A375 (cell line): ENCODE measurements around the gene AGFG2. TPM values are rescaled to one million over a fixed set of nuclear protein-coding genes. Genes with fewer than 3 reads are reported as not detected.

Experiments
- small RNA-seq: library from RNA; depleted of rRNA; stranded (forward); fragments of <200 nt; gene quantifications from one replicate; pipeline ENCODE3, GENCODE V24; 2014
- total RNA-seq: library from RNA; depleted of rRNA; stranded (reverse); fragments of >200 nt; shearing (Covaris generic); gene quantifications from 2 replicates; pipeline ENCODE4 v1.2.3, GENCODE V29; 2014; rRNA removed

The AGFG2 gene
- 6.7 and 12.5 TPM in 2 replicates for total RNA-seq

DNA sequence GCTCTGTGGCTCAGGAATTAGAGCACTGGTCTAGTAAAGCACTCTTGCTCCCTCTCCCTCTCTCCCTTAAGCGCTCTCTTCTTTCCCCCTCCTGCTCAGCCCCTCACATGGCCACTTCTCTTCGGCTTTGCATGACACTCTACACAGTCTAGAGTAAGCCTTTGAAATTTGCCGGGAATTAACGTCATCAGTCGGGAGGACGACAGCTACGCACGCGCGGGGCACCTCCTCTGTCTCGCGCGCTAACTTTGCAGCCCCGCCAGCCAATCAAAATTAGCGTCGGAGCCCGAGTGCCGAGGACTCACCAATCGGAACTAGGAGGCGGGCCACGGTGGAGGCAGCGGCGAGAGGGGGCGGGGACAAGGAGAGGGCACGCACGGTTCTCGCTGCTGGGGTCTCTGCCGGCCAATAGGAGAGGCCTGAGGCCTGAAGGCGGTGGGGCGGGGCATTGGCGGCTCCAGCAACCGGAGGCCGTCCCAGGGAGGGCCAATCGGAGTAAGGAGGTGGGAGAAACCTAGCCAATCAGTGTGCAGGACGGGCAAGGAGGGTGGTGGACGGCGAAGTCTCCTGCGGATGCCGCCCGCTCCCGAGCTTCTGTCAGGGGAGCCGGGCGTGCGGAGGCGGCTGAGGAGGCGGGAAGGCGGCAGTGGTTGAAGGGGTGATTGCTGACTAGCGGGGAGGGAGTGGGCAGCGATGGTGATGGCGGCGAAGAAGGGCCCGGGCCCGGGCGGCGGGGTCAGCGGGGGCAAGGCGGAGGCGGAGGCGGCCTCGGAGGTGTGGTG is at the start of gene AGFG2:
TSS of gene AGFG2 (plus strand) at position 550 of the 782 bp plus-strand sequence. CDS start at position 694, 144 bp downstream.

DNA sequence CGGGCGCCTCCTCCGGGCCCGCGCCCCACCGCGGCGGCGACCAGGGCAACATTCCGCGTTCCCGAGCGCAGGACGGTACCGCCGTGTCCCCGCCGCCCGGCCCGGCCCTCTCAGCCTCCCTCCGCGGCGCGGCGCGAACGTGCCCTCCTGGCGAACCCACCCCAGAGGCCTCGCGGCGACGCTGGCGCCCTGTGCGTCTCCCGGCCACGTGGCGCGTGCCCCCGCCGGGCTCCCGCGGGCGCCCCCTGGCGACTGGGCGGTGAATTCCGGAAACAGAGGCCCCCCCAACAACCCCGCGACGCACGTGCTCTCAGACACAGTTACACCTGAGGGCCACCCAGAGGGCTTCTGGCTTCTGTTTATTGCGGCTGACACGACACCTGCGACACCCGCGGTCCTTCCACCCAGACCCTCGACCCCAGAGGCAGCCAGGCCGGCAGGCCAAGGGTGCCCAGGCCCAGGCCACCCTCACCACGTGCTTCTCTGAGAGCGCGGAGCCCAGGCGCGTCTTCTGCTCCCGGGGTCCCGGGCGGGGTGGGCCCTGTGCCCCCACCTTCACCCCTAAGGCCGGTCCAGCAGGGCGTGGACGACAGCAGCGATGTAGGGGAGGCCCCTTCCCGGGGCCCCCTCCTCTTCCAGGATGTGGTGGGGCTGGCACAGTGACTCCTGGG is 34.8 kb downstream of the AGFG2 start, which contains the start of gene SAP25:
TSS of gene SAP25 (minus strand) at position 210 of the 671 bp plus-strand sequence. CDS start at position 52, 158 bp downstream.

DNA sequence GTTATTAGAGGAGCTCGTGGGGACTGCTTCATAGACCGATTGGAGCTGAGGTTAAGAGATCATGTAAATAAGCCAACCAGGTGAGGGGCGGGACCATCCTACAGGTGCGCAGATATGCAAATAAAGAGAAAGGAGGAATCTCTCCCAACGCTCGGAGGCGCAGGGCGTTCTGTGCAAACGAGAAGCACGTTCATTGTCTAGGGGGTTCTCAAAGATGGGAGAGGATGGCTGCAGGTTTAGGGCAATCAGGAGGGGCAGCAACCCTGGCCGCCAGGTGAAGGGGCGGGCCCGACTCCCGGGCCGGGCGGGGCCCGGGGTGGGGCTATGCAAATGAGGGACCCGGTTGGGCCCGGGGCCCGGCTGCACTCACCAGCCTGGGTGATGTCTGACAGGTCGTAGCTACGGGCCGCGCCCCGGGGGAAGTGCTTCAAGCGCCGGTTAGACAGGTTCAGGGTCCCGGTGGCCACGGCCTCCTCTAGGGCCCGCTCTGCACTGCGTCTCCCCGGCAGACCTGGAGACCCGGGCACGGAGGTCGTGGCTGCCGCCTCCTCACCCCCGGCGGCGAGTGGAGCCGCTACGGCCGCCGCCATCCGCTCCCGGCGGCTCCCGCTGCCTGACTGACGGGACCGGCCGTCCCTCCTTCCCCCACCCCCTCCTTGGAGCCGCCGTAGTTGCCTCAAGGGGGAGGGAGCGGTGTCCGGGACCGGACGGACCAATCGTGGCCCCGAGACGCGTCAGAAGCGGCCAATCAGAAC is 46.7 kb downstream of the AGFG2 start, which contains the start of gene LRCH4:
TSS of gene LRCH4 (minus strand) at position 619 of the 755 bp plus-strand sequence. CDS start at position 590, 29 bp downstream.

GRCh38 chr7:100586266-100587025 is 47.4 kb downstream of the AGFG2 start, which contains the start of gene FBXO24:
TSS of gene FBXO24 (plus strand) at chr7:100586328. CDS start at chr7:100586626, 298 bp downstream.

DNA sequence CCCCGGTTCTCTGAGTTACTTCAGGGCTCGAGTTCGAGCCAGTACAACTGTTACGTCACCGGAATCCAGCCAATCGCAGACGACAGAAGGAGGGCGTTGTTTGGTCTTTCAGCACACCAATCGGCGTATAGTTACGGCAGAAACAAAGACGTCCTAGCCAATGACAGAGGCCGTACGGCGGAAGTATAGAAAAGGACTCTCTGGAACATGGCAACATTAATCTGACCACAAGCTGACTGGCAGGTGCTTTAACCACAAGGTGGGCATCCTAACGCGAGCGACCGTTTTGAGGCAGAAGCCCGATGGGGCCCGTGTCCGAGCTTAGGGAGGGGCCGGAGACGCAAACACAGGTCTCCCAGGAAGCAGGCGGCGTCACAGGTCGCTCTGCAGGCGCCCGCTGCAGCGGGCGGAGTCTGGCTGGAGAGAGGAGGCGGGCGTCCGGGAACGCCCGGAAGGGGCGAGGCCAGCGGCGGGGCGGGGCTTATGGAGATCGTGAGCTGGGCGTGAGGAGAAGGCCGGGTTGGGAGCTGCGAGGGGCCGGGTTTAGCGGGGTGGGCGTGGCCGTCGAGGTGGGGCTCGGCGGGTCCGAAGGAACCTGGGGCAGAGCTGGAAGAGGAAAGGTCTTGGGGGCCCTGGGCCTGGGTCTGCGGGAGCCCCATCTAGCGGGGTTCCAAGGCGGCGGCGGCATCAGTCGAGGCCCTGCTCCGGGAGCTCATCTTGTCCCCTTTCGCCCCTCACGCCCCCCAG is 73.2 kb downstream of the AGFG2 start, which contains the start of gene MOSPD3:
TSS of gene MOSPD3 (plus strand) at position 558 of the 747 bp plus-strand sequence. CDS start 252 bp downstream, outside the sequence.

Small RNAs within 50 kb of the gene (small RNA-seq; reads per million reads assigned to genes)
- gene RN7SL416P (not detected), gene SAP25 (not detected)

Other genes starting within 250 kb of the AGFG2 start
- not detected in 2 replicates for gene SPDYE3, start 231.5 kb upstream of the AGFG2 start, total RNA-seq
- gene PILRB, start 181.1 kb upstream of the AGFG2 start, total RNA-seq = 31.3 and 37.6 TPM in 2 replicates
- gene PILRA, start 165.7 kb upstream of the AGFG2 start, total RNA-seq = 0.24 and 0.45 TPM in 2 replicates
- gene ZCWPW1, start 110.5 kb upstream of the AGFG2 start, total RNA-seq = 0.66 and 2.4 TPM in 2 replicates
- 55.1 and 59.2 TPM in 2 replicates for gene MEPCE, start 109.4 kb upstream of the AGFG2 start, total RNA-seq
- 72.5 and 77.9 TPM in 2 replicates for gene PPP1R35, start 102.7 kb upstream of the AGFG2 start, total RNA-seq
- gene SPACDR, start 74.9 kb upstream of the AGFG2 start, total RNA-seq = 0.38 and 0.61 TPM in 2 replicates
- 29.2 and 38.4 TPM in 2 replicates for gene TSC22D4, start 60.0 kb upstream of the AGFG2 start, total RNA-seq
- 0.08 and 0.42 TPM in 2 replicates for gene NYAP1, start 55.3 kb upstream of the AGFG2 start, total RNA-seq
- not detected in 2 replicates for gene SAP25, start 34.7 kb downstream of the AGFG2 start, total RNA-seq
- gene LRCH4, start 46.9 kb downstream of the AGFG2 start, total RNA-seq = 10.8 and 12.8 TPM in 2 replicates
- gene FBXO24, start 47.1 kb downstream of the AGFG2 start, total RNA-seq = 0.69 and 3.8 TPM in 2 replicates
- gene PCOLCE, start 63.2 kb downstream of the AGFG2 start, total RNA-seq = 143 and 144 TPM in 2 replicates
- 8.6 and 14.9 TPM in 2 replicates for gene MOSPD3, start 73.3 kb downstream of the AGFG2 start, total RNA-seq
- gene TFR2, start 102.3 kb downstream of the AGFG2 start, total RNA-seq = 0.04 TPM in 1 of 2 replicates, not detected in the other
- gene ACTL6B, start 117.2 kb downstream of the AGFG2 start, total RNA-seq = not detected in 2 replicates
- 96.3 and 114 TPM in 2 replicates for gene GNB2, start 134.5 kb downstream of the AGFG2 start, total RNA-seq
- 25.1 and 25.2 TPM in 2 replicates for gene GIGYF1, start 155.0 kb downstream of the AGFG2 start, total RNA-seq
- 94.5 and 103 TPM in 2 replicates for gene POP7, start 166.9 kb downstream of the AGFG2 start, total RNA-seq
- gene EPO, start 181.3 kb downstream of the AGFG2 start, total RNA-seq = not detected in 2 replicates
- not detected in 2 replicates for gene ZAN, start 194.4 kb downstream of the AGFG2 start, total RNA-seq